GM12873 (cell line): ENCODE data around the gene TMEM204.

Experiments used
- CTCF ChIP-seq: IDR thresholded peaks from 2 replicates; pipeline ENCODE4 v1.5.1; 2012; ENCODE audit warnings: low read depth, mild to moderate bottlenecking, moderate library complexity, low read length, control low read depth; ENCODE audit not compliant: insufficient read depth; ENCODE audit errors: missing control alignments

TMEM204 gene

GRCh38 chr16:1537138-1537577, 3.7 kb downstream of the TMEM204 start:
- TF ChIP-seq CTCF = no peak

- no peak for TF ChIP-seq CTCF
These were observed 4.4 kb downstream of the TMEM204 start for GRCh38 chr16:1537763-1538289.

GRCh38 chr16:1538804-1539520, 5.5 kb downstream of the TMEM204 start:
- peak; percentile 28 for TF ChIP-seq CTCF

GRCh38 chr16:1539720-1540555, 6.5 kb downstream of the TMEM204 start:
- no peak for TF ChIP-seq CTCF

- no peak for TF ChIP-seq CTCF
These were observed 7.0 kb downstream of the TMEM204 start for GRCh38 chr16:1540556-1540855.

- no peak for TF ChIP-seq CTCF
These were observed 8.1 kb downstream of the TMEM204 start for GRCh38 chr16:1541293-1542165.
